HTERT RPE-1 (cell line): ENCODE results near the gene TTC7B.

Experiments
- in situ Hi-C: fragments of 300-500 bp; cut with MboI; formaldehyde crosslinking; loops from 4 replicates; pipeline ENCODE4 v1.14.3; 2020; ENCODE audit warnings: low sequenced_read_pairs

Gene TTC7B

DNA sequence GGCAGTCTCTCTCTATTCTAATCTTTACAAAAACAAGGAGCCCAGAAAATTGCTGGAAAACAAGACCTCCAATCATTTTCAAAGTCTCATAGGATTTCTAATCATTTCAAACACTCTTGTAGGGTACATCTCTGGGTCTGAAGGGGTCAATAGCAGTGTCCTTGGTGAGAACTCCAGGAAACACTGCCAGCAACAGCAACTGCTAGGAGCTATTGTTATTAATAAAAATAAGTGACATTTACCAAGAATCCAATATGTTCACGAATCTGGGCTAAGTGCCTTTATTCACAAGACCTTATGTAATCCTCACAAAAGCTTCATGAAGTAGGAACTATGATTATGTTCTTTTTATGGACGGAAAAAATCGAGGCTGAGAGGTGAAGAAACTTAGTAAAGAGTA is 72.8 kb downstream of the TTC7B start:
- in situ Hi-C loops: no loop called here

DNA sequence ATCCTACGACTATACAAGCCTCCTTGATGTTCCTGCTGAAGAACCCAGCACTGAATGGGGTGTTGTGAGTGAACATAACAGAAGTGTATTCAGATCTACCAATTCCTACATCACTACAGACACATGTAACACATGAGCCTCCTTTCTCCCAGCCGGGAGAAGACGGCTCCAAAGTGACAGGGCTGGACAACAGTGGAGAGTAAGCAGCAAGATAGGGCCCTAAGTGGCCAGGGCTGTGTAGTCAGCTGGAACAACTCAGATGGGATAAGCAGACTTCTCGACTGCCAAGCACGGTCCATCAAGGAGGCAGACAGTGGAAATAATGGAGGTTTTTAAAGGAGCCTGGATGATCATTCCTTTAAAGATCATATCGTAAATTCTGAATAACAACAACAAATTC is 73.5 kb downstream of the TTC7B start:
- in situ Hi-C loops: no loop called here

DNA sequence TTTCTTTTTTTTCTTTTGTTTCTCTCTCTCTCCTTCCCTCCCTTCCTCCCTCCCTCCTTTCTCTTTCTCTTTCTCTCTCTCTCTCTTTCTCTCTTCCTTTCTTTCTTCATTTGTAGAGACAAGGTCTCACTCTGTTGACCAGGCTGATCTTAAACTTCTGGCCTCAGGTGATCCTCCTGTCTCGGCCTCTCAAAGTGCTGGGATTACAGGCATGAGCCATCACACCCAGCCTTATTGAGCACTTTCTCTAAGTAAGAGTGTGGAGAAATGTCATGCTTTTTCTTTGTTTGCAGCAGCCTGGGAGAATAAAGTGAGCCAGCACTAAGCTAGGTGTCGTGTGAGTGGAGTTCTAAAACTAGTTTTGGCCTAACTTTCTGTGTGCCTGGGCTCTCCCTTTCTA is 74.0 kb downstream of the TTC7B start:
- in situ Hi-C loops: no loop called here

DNA sequence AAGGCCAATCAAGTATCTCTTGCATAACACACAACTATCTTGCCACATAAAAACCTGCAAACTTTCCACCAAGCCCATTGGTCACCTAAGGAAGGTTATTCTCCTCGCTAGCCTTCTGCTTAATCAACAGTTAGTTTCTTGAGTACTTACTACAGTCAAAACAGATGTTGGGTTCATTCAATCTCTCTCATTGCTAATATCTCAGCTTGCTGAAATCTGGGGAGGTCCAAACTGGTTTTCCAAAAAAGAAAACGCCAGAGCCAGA is 74.6 kb downstream of the TTC7B start:
- in situ Hi-C loops: no loop called here

DNA sequence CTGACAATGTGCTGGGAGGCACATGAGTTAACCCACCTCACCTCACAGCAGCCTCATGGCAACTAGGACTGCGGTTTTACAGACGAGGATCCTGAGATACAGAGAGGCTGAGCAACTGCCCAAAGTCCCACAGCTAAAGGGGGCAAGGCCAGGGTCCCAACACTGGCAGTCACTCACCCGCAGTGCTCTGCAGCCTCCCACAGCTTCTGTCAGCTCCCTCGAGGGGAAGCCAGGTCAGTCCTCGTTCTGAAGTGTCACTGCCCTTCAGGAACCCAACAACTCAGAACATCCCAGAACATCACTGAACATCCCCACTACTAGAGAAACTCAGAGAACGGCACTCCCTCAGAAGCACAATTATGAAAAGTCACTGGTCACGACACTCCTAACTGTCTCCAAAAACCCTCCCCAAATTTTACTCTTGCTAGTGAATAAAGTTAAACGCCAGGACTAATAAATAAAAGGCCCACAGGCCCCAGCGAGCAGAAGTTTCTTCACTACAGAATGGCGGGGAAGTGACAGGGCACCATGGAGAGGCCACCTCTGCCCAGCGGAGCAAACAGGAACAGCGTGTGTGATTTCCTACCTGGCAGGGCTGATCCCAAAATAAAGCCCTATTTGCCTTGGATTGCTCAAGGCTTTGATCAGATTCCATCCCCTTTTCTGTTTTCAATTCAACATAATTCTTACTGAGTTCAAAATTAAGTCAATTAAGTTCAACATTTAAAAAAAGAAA is 75.1 kb downstream of the TTC7B start:
- in situ Hi-C loops: no loop called here

DNA sequence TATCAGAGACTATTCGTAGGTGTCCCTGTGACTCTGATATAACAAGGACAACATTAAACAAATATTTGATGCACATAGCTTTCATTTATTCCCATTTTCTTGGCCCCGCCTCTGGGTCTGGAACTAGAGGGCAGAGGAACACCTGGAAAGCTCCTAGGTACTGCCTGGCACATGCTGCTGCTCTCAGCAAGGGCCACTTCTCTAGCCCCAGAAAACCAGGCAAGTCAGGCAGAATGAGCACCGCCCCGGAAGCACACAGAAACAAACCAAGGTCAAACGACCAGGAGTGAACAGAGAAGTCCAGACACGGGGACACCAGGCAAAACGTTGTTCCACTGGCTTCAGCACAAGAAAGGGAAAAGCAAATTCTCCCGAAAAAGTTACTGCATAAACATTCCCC is 76.1 kb downstream of the TTC7B start:
- in situ Hi-C loops: no loop called here

DNA sequence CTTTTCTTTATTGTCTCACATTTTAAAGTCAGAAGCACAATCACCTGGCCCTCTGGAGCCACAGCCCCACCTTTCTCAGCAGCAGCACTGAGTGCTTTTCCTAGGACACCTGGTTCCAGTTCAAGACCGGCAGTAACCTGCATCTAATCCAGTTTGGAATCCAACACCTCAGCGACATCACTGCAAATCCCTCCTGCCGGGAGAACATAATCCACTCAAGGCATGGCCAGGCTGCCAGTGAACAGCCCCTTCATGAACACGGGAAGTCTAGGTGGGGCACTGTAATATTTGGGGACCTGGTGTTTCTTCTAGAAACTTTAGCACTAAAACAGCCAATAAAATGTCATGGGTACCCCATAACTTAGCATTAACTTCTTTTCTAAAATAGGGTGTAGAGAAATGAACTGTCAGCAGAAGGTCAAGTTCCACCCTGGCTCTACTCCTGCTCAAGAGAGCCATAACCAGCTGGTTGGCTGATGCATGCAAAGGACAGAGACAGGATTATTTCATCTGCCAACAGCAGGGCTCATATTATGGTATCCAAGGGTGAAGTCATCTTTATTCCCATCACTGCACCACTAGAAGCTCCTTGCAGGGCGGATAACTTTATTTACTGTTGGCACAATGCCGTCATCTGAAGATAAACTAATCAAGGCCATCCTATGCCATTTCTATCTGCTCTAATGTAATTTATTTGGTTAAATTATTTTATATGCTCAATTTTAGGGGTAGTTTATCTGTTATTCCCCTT is 76.7 kb downstream of the TTC7B start:
- in situ Hi-C loops: no loop called here

DNA sequence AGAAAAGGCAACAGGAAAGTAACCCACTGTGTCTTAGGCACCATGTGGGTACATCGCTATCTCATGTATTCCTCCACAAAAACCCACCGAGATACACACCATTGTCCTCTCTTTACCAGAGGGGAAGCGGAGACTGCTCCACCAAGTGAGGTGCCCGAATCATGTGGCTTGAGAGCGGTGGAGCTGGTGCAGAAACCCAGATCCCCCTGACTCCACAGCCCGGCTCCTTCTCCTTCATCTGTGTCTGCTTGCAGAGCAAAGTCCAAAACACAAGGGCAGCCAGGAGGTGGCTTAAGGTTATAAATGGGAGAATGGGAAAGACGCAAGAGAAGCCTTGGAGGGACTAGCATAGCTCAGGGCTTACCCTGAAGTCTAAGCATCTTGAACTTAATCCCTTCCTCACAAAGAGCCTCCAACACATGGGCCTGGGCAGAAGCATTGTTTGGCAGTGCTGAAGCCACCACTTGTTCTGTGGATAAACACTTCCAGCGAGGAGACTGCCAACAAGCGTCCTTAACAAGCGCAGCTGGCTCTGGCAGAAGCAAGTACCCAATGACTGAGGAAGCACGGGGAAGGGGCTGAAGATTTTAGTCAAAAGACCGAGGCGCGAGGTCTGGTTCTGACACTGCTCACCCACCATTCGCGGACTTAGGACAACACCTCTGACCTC is 83.0 kb downstream of the TTC7B start:
- in situ Hi-C loops: no loop called here

DNA sequence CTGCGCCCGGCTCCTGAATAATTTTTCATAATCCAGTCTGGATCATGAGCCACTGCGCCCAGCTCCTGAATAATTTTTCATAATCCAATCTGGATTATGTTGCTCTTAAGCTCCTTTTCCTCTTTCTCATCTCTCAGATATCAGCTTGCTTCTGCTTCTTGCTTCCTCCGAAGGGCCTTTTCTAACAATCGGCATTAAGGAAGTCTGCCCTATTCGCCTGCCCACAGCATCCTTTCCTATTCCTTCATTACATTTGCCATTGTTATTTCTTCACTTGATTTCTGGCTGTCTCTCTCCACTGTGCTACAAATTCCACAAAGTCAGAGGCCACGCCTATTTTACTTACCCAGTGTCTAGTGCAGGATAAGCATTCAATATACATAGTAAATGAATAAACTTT is 83.5 kb downstream of the TTC7B start:
- in situ Hi-C loops: no loop called here

DNA sequence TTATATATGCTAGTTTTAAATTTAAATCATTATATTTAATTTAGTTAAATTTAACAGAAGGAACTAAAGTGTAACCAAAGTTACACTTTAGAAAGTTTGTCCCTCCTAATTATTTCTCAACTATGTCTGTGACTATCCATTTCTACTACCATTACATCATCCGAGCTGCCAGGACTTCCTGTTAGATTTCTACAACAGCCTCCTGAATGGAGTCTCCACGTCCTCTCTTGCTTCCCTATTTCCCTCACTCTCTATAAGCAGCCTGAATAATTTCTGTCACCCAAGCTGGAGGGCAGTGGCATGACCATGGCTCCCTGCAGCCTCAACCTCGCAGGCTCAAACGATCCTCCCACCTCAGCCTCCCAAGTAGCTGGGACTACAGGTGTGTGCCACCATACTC is 84.1 kb downstream of the TTC7B start:
- in situ Hi-C loops: no loop called here

DNA sequence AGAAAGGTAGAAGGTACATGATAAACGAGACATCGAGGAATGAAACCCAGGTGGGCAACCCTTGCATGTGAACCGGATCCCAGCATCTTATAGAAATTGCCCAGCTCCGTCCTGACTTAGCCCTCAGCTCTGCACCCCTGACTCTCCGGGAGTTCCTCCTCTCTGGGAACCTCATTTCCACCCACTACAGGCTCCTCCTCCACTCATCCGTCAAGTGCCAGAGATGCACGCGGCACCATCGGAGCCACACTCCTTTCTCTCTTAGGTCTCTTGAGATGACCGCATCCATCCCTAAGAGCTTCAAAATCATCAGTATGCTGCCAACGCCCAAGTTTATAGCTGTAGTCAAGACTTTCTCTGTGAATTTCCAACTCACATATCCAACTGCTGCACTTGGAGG is 84.7 kb downstream of the TTC7B start:
- in situ Hi-C loops: no loop called here

DNA sequence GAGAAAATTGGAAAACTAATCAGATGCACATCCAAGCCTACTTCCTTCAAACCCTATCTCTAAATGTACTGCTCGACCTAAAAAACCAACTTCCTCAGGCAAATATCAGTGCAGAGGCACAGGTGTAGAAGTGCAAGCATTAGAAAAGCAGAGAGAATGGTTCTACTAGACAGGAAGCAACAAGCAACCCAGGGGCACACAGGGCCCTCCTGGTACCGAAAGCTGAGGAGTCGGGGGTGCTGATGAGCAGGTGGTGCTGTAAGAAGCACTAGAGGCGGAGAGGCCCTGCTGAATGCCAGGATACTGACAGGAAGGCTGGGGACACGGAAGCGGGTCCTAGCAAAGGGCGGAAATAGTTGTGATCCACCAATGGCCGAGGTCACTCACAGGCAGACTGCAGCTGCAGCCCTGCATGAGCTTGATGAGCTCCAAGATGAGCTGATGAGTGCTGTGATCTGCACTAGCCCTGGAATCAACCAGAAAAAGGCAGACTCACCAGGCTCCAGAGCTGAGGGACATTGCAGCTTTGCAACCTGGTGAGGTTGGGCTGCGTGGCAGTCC is 85.9 kb downstream of the TTC7B start:
- in situ Hi-C loops: no loop called here

DNA sequence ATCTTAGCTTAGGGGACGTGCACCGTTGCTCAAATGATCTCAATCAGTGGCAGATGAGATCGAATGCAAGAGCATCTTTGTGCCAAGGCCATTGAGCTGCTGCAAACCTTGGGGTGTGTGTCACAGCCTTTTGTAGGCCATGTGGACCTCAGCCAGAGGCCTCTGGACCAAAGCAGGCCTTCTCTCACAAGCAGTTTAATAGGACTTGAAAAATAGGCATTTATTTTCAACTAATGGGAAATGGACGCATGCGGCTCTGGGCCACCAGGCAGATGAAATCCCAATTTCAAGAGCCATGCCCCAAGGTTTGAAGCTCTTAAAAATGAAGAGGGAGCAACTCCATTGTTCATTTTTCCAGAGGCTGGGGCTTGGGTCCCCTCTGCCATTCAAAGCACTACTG is 87.3 kb downstream of the TTC7B start:
- in situ Hi-C loops: no loop called here

DNA sequence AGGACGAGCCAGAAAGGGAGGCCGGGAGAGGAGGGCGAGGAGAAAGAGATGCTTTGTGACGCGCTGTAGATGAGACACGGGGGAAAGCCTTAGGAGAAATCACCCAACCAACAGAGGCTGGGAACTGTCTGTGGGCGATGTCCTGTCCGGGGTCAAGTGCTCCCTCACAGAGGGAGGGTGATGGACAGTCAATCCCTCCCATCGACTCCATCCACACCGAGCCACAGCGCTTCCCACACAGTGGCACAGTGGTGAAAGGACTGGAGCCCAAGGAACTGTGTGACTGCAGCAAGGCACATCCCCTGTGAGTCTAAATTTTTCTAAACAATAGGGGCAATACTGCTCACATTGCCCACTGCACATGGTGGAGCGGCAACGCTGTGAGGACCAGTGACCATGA is 89.1 kb downstream of the TTC7B start:
- in situ Hi-C loops: no loop called here

DNA sequence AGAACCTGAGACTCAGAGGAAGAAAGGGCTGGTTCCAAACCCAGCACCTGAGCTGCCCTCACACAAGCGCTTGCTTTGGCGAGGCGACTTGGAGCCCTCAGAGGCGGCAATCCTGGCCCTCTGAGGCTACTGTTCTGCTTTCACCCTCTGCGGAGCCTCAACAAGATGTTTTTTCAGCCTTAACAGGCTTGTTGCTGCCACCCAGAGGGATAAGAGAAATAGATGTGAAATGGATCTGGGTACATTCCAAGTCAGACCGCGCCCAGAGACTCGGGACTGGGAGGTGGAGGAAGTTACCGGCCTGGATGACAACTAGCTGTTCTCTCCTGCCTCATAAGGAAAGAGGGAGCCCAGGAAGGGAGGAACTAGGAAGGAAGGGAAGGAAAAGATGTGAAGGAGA is 89.6 kb downstream of the TTC7B start:
- in situ Hi-C loops: no loop called here

DNA sequence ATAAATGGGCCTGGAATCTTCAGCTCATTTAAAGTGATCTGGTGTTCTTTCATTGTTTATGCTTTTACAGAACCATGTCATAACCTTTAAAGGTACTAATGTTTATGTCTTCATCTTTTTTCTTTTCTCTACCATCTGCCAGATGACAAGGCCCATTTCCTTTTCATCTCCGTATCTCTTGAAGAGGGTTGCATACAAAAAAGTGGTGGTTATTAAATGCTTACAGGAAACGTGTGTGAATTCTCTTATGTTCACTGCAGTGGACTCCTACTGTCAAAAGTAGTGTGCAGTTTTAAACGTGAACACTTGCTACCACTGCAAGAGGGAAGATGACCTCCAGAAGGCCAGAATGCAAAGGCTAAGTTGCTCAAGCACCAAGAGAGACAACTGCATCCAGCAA is 91.4 kb downstream of the TTC7B start:
- in situ Hi-C loops: no loop called here

DNA sequence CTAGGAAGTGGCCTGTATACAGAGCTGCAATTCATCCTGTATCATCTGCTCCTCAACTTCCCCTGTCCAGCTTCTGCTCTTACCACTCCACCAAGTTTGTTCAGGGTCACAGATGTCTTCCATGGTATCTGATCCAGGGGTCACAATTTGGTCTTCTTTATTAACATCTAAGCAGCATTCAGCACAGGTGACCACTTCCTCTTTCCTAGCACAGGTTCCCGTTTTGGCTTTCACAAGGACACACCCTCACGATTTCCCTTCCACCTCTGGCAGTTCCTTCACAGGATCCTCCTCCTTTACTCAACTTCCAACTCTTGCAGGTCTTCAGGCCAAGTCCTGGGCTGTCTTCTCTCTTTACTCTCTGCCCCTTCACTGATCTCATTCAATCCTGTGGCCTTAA is 93.6 kb downstream of the TTC7B start:
- in situ Hi-C loops: no loop called here

DNA sequence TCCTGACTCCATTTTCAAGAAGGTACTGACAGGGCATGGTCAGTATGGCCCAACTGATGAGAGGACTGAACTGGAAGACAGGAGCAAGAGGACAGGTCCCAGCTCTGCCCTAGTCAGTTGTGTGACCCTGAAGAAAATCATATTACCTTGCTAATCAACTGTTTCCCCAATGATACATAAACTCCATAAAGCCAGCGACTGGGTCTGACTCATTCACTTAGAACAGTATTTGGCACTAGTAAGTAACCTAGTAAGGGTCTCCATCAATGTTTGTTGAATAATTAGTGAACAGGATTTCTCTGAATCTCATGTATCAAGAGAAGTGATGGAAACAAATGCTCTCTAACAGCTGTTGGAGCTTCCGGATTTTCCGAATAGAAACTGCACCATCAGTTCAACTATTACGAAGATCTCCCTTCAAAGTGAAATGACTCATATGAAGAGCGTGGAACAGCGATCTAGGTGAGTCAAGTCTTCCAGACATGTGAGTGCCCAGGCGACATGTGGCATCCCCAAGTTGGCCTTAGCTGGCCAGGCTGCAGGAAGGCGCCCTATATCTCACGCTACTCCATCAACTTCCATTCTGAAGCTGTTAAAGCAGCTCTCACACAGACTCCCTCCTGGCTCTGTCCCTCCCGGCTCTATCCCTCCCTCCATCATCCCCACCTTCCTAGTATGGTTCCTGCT is 94.5 kb downstream of the TTC7B start:
- in situ Hi-C loops: no loop called here

DNA sequence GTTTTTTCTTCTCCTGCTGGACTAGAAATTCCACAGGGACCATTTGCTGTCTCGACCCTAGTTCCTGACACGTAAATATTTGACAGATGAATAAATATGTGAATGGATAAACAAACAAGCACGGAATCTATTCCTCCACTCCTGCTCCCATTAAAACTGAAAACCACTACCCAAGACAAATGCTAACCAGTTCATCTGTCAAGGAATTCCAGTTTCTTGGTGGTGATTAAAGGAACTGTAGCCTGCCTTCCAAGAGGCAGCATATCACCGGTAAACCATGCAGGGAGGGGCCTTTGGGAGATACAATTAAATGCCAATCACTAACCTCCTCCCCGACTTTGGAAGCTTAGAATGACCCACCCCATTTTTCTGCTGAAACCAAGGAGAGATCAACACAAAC is 95.4 kb downstream of the TTC7B start:
- in situ Hi-C loops: no loop called here

DNA sequence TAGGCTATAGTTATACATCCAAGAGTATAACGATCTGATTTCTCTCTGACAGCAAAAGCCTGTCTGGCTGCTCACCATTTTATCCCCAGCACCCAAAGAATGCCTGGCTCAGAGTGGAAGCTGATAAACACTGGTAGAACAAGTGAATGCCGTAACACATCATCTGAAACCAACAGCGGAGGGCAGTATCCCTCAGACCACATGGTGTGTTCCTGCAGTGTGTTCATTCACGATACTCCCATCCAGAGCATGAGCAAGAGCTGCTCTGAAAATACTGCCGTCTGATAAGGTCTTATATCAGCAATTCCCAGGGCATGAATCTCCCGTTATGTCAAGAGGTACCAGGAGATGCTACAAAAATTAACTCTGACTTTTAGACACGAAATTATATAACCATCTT is 95.9 kb downstream of the TTC7B start:
- in situ Hi-C loops: no loop called here

DNA sequence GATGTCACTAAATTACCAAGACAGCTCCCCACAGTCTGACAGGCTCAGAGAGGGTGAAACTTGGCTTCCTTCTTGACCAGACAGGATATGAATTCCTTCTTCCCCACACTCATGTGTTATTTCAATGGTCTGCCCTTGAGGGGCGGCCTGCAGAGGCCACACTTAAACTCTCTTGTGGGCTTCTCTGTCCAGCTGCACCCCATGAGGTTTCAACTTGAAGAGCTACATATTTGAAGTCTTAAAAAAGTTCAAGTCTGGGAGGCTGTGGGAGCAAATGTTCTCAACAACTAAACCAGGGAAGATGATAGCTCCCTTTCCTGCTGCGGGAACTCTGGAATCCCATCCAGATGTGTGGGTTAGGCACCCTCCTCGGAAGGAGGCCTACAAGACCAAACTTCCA is 98.3 kb downstream of the TTC7B start:
- in situ Hi-C loops: no loop called here

DNA sequence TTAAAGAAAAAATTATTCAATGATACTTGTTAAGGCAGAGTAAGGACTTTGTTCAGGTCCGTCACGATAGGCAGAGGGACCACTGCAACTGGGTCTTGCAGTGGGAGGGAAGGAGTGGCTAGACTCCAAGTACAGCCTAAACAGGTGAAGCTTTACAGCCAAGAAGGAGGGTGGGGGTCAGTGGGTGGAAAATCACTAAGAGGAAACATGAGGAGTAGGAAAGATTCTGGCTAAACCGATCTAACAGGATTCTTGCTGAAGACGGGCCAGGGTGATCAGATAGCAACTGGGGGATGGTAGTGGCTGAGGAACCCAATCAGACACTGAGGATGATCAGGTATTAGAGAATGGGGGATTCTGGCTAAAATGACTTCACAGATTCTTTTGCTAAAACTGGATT is 100.2 kb downstream of the TTC7B start:
- in situ Hi-C loops: no loop called here
